Measurements from ENCODE around the gene KIAA0753.
A peak's percentile ranks its signal among the peaks of the same experiment; 100 is the strongest.
"Not testable (repeated sequence)": the region's sequence is repeated elsewhere in the genome, so short reads cannot be mapped to it uniquely, and the experiment has no call there.

Gene KIAA0753

GRCh38 chr17:6667516-6667915 lies 27.0 kb upstream of the KIAA0753 start:
- Histone ChIP-seq H3K4me3 (ENCODE audit: low read depth in 1 of 2, low read length in 2 of 2) (no peak overlapping the region), H3K36me3 (ENCODE audit: control insufficient read depth in 1 of 2, insufficient read depth in 2 of 2, low read length in 2 of 2) (no peaks in the 10 kb centered on the region), H3K27ac (ENCODE audit: low read length) (no peak overlapping the region), H3K9me3 (ENCODE audit: control insufficient read depth in 1 of 2, low read length in 2 of 2) (no peaks in the 10 kb centered on the region), H3K4me1 (ENCODE audit: control insufficient read depth in 1 of 2, insufficient read depth in 2 of 2, low read length in 2 of 2) (no peaks in the 10 kb centered on the region), H3K27me3 (ENCODE audit: low read depth, low read length) (no peaks in the 10 kb centered on the region)

- Histone ChIP-seq H3K4me1 (ENCODE audit: control insufficient read depth in 1 of 2, insufficient read depth in 2 of 2, low read length in 2 of 2) (no peaks in the 10 kb centered on the region), H3K4me3 (ENCODE audit: low read depth in 1 of 2, low read length in 2 of 2) (no peak overlapping the region), H3K27ac (ENCODE audit: low read length) (no peak overlapping the region), H3K9me3 (ENCODE audit: control insufficient read depth in 1 of 2, low read length in 2 of 2) (no peaks in the 10 kb centered on the region), H3K36me3 (ENCODE audit: control insufficient read depth in 1 of 2, insufficient read depth in 2 of 2, low read length in 2 of 2) (no peaks in the 10 kb centered on the region), H3K27me3 (ENCODE audit: low read depth, low read length) (no peaks in the 10 kb centered on the region)
Measured at GRCh38 chr17:6666557-6666956, 26.0 kb upstream of the KIAA0753 start.

GRCh38 chr17:6666077-6666521 lies 25.6 kb upstream of the KIAA0753 start:
- no peaks in the 10 kb centered on the region for H3K36me3 ChIP-seq (ENCODE audit: control insufficient read depth in 1 of 2, insufficient read depth in 2 of 2, low read length in 2 of 2)
- no peaks in the 10 kb centered on the region for H3K9me3 ChIP-seq (ENCODE audit: control insufficient read depth in 1 of 2, low read length in 2 of 2)
- H3K27me3 ChIP-seq (ENCODE audit: low read depth, low read length): no peaks in the 10 kb centered on the region
- no peak overlapping the region for H3K27ac ChIP-seq (ENCODE audit: low read length)
- no peak overlapping the region for H3K4me3 ChIP-seq (ENCODE audit: low read depth in 1 of 2, low read length in 2 of 2)
- no peaks in the 10 kb centered on the region for H3K4me1 ChIP-seq (ENCODE audit: control insufficient read depth in 1 of 2, insufficient read depth in 2 of 2, low read length in 2 of 2)

GRCh38 chr17:6663200-6663599 lies 22.7 kb upstream of the KIAA0753 start:
- not testable (repeated sequence) for H3K4me3 ChIP-seq (ENCODE audit: low read depth in 1 of 2, low read length in 2 of 2); H3K36me3 ChIP-seq (ENCODE audit: control insufficient read depth in 1 of 2, insufficient read depth in 2 of 2, low read length in 2 of 2); H3K9me3 ChIP-seq (ENCODE audit: control insufficient read depth in 1 of 2, low read length in 2 of 2); H3K27ac ChIP-seq (ENCODE audit: low read length); H3K27me3 ChIP-seq (ENCODE audit: low read depth, low read length); H3K4me1 ChIP-seq (ENCODE audit: control insufficient read depth in 1 of 2, insufficient read depth in 2 of 2, low read length in 2 of 2)

GRCh38 chr17:6661464-6661848 lies 20.9 kb upstream of the KIAA0753 start:
- Histone ChIP-seq H3K9me3 (ENCODE audit: control insufficient read depth in 1 of 2, low read length in 2 of 2) (no peaks in the 10 kb centered on the region), H3K36me3 (ENCODE audit: control insufficient read depth in 1 of 2, insufficient read depth in 2 of 2, low read length in 2 of 2) (no peaks in the 10 kb centered on the region), H3K4me3 (ENCODE audit: low read depth in 1 of 2, low read length in 2 of 2) (no peak overlapping the region), H3K27ac (ENCODE audit: low read length) (no peak overlapping the region), H3K27me3 (ENCODE audit: low read depth, low read length) (no peaks in the 10 kb centered on the region), H3K4me1 (ENCODE audit: control insufficient read depth in 1 of 2, insufficient read depth in 2 of 2, low read length in 2 of 2) (no peaks in the 10 kb centered on the region)

- Histone ChIP-seq H3K27ac (ENCODE audit: low read length) (no peak overlapping the region), H3K27me3 (ENCODE audit: low read depth, low read length) (no peaks in the 10 kb centered on the region), H3K36me3 (ENCODE audit: control insufficient read depth in 1 of 2, insufficient read depth in 2 of 2, low read length in 2 of 2) (no peaks in the 10 kb centered on the region), H3K4me3 (ENCODE audit: low read depth in 1 of 2, low read length in 2 of 2) (no peak overlapping the region), H3K4me1 (ENCODE audit: control insufficient read depth in 1 of 2, insufficient read depth in 2 of 2, low read length in 2 of 2) (no peaks in the 10 kb centered on the region), H3K9me3 (ENCODE audit: control insufficient read depth in 1 of 2, low read length in 2 of 2) (no peaks in the 10 kb centered on the region)
Measured at GRCh38 chr17:6660805-6661463, 20.4 kb upstream of the KIAA0753 start.

- H3K4me3 ChIP-seq (ENCODE audit: low read depth in 1 of 2, low read length in 2 of 2): no peak overlapping the region
- peaks cover 4% of the 10 kb centered on the region for H3K27me3 ChIP-seq (ENCODE audit: low read depth, low read length)
Measured at GRCh38 chr17:6660101-6660500, 19.6 kb upstream of the KIAA0753 start.

GRCh38 chr17:6658411-6658810 lies 17.9 kb upstream of the KIAA0753 start:
- H3K4me3 ChIP-seq (ENCODE audit: low read depth in 1 of 2, low read length in 2 of 2); H3K9me3 ChIP-seq (ENCODE audit: control insufficient read depth in 1 of 2, low read length in 2 of 2): not testable (repeated sequence)

More at GRCh38 chr17:6660101-6660500, 19.6 kb upstream of the KIAA0753 start:
- Histone ChIP-seq H3K9me3 (ENCODE audit: control insufficient read depth in 1 of 2, low read length in 2 of 2) (no peaks in the 10 kb centered on the region), H3K36me3 (ENCODE audit: control insufficient read depth in 1 of 2, insufficient read depth in 2 of 2, low read length in 2 of 2) (no peaks in the 10 kb centered on the region), H3K27ac (ENCODE audit: low read length) (no peak overlapping the region), H3K4me1 (ENCODE audit: control insufficient read depth in 1 of 2, insufficient read depth in 2 of 2, low read length in 2 of 2) (peaks cover 0 to 5% of the 10 kb centered on the region in 2 donors)

GRCh38 chr17:6657633-6658287 lies 17.2 kb upstream of the KIAA0753 start:
- Histone ChIP-seq H3K36me3 (ENCODE audit: control insufficient read depth in 1 of 2, insufficient read depth in 2 of 2, low read length in 2 of 2) (no peaks in the 10 kb centered on the region), H3K9me3 (ENCODE audit: control insufficient read depth in 1 of 2, low read length in 2 of 2) (no peaks in the 10 kb centered on the region), H3K27me3 (ENCODE audit: low read depth, low read length) (peaks cover 13% of the 10 kb centered on the region), H3K4me1 (ENCODE audit: control insufficient read depth in 1 of 2, insufficient read depth in 2 of 2, low read length in 2 of 2) (peaks cover 0 to 13% of the 10 kb centered on the region in 2 donors), H3K4me3 (ENCODE audit: low read depth in 1 of 2, low read length in 2 of 2) (no peak overlapping the region), H3K27ac (ENCODE audit: low read length) (no peak overlapping the region)

More at GRCh38 chr17:6658411-6658810, 17.9 kb upstream of the KIAA0753 start:
- not testable (repeated sequence) for H3K36me3 ChIP-seq (ENCODE audit: control insufficient read depth in 1 of 2, insufficient read depth in 2 of 2, low read length in 2 of 2); H3K27ac ChIP-seq (ENCODE audit: low read length)
- Histone ChIP-seq H3K4me1 (ENCODE audit: control insufficient read depth in 1 of 2, insufficient read depth in 2 of 2, low read length in 2 of 2) (peaks cover 0 to 13% of the 10 kb centered on the region in 2 donors), H3K27me3 (ENCODE audit: low read depth, low read length) (peaks cover 13% of the 10 kb centered on the region)

GRCh38 chr17:6656797-6657632 lies 16.5 kb upstream of the KIAA0753 start:
- H3K36me3 ChIP-seq (ENCODE audit: control insufficient read depth in 1 of 2, insufficient read depth in 2 of 2, low read length in 2 of 2); H3K4me3 ChIP-seq (ENCODE audit: low read depth in 1 of 2, low read length in 2 of 2); H3K9me3 ChIP-seq (ENCODE audit: control insufficient read depth in 1 of 2, low read length in 2 of 2); H3K27ac ChIP-seq (ENCODE audit: low read length): not testable (repeated sequence)
- H3K27me3 ChIP-seq (ENCODE audit: low read depth, low read length): peaks cover 13% of the 10 kb centered on the region
- H3K4me1 ChIP-seq (ENCODE audit: control insufficient read depth in 1 of 2, insufficient read depth in 2 of 2, low read length in 2 of 2): peaks cover 4 to 18% of the 10 kb centered on the region in 2 donors

GRCh38 chr17:6655732-6656361 lies 15.3 kb upstream of the KIAA0753 start:
- Histone ChIP-seq H3K4me3 (ENCODE audit: low read depth in 1 of 2, low read length in 2 of 2) (peak overlapping the region in 1 of 2 donors; percentile 26), H3K4me1 (ENCODE audit: control insufficient read depth in 1 of 2, insufficient read depth in 2 of 2, low read length in 2 of 2) (peaks cover 4 to 23% of the 10 kb centered on the region in 2 donors), H3K27me3 (ENCODE audit: low read depth, low read length) (peaks cover 13% of the 10 kb centered on the region)
- H3K27ac ChIP-seq (ENCODE audit: low read length); H3K36me3 ChIP-seq (ENCODE audit: control insufficient read depth in 1 of 2, insufficient read depth in 2 of 2, low read length in 2 of 2); H3K9me3 ChIP-seq (ENCODE audit: control insufficient read depth in 1 of 2, low read length in 2 of 2): not testable (repeated sequence)

All from muscle layer of duodenum (tissue), 2 donors.